HL-60 (cell line): ENCODE data around the gene SH3BGRL3.
"Not testable (repeated sequence)": the region's sequence is repeated elsewhere in the genome, so short reads cannot be mapped to it uniquely, and the experiment has no call there.

ENCODE experiments used
- DNase-seq, 2 experiments: peaks; one replicate each; pipeline ENCODE4 v3.0.0-alpha.2; 2010 to 2020; ENCODE audit warnings: low read depth in 1 of 2, low spot score in 1 of 2
- H3K27ac ChIP-seq: fragments of 250-450 bp; sonication (Bioruptor Pico); replicated peaks from 2 replicates; pipeline ENCODE4 v1.5.1; 2020; ENCODE audit warnings: mild to moderate bottlenecking, moderate library complexity
- H3K27me3 ChIP-seq: fragments of 250-450 bp; sonication (Bioruptor Pico); 2 replicates; pipeline ENCODE4 v1.5.1; 2021; ENCODE audit warnings: mild to moderate bottlenecking, moderate library complexity; ENCODE audit not compliant: insufficient read depth, poor library complexity, severe bottlenecking
- H3K4me3 ChIP-seq: replicated peaks from 2 replicates; pipeline ENCODE4 v1.5.1; 2011; ENCODE audit warnings: mild to moderate bottlenecking, control low read depth, low read length; ENCODE audit not compliant: insufficient read depth
- CTCF ChIP-seq: IDR thresholded peaks from one replicate; pipeline ENCODE4 v1.5.1; 2011; ENCODE audit warnings: low read length, control low read depth, inconsistent platforms; ENCODE audit not compliant: insufficient read depth
- GABPA ChIP-seq: IDR thresholded peaks from 2 replicates; pipeline ENCODE4 v1.6.1; 2012; ENCODE audit warnings: low read depth
- POLR2AphosphoS5 ChIP-seq: IDR thresholded peaks from 2 replicates; pipeline ENCODE4 v1.6.1; 2012; ENCODE audit warnings: low read depth
- REST ChIP-seq: IDR thresholded peaks from 2 replicates; pipeline ENCODE4 v1.6.1; 2012; ENCODE audit warnings: low read depth; ENCODE audit not compliant: insufficient replicate concordance
- SPI1 ChIP-seq: IDR thresholded peaks from 2 replicates; pipeline ENCODE4 v1.6.1; 2012; ENCODE audit warnings: low read depth, mild to moderate bottlenecking, borderline replicate concordance

Gene SH3BGRL3

GRCh38 chr1:26292735-26293134 is 12.8 kb downstream of the SH3BGRL3 start:
- DNase-seq, H3K4me3 ChIP-seq, H3K27me3 ChIP-seq: not testable (repeated sequence)
- H3K27ac ChIP-seq, result 0 out of 2 replicates have a peak overlapping the region, but pooled peaks have one; percentile 22
- TF ChIP-seq SPI1, result peak; percentile 75; the same call in 1 of the 2 replicates

- Histone ChIP-seq H3K4me3 (no peak overlapping the region), H3K27me3 (no peaks in the 10 kb centered on the region), H3K27ac (no peak overlapping the region)
- DNase-seq, result no peak
- no peak for TF ChIP-seq GABPA
- no peak for TF ChIP-seq POLR2AphosphoS5
- TF ChIP-seq SPI1, result no peak
- TF ChIP-seq CTCF, result no peak
- TF ChIP-seq REST, result no peak
Measured at GRCh38 chr1:26293911-26294463, 14.1 kb downstream of the SH3BGRL3 start.

GRCh38 chr1:26295194-26296138 is 15.6 kb downstream of the SH3BGRL3 start:
- Histone ChIP-seq H3K27me3 (no peaks in the 10 kb centered on the region), H3K27ac (no peak overlapping the region), H3K4me3 (no peak overlapping the region)
- no peak for TF ChIP-seq CTCF
- no peak for TF ChIP-seq GABPA
- TF ChIP-seq REST, result no peak
- no peak for TF ChIP-seq SPI1
- TF ChIP-seq POLR2AphosphoS5, result no peak
- DNase-seq, result no peak

GRCh38 chr1:26296340-26297056 is 16.6 kb downstream of the SH3BGRL3 start:
- Histone ChIP-seq H3K27ac (no peak overlapping the region), H3K27me3 (no peaks in the 10 kb centered on the region), H3K4me3 (no peak overlapping the region)
- TF ChIP-seq SPI1, result no peak
- DNase-seq, result no peak
